ENCODE data around the gene NUDT8.
"Not testable (repeated sequence)": the region's sequence is repeated elsewhere in the genome, so short reads cannot be mapped to it uniquely, and the experiment has no call there.

NUDT8 gene

DNA sequence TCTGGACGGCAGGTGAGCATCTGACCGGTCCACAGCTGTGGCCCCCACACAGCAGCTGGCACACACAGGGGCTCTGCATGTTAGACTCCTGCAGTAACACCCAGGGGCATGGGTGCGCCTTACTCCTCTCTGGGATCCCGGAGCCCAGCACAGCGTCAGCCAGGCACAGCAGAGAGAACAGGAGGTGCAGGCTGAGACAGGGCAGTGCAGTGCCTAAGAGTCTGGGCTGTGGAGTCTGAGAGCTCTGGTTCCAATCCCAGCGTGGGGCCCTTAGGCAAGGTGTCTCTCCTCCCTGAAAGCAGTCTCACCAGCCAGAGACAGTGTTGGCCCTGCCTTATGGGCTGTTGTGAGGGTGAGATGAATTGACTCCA is 2.3 kb downstream of the NUDT8 start:
- DNase-seq = no peak

DNA sequence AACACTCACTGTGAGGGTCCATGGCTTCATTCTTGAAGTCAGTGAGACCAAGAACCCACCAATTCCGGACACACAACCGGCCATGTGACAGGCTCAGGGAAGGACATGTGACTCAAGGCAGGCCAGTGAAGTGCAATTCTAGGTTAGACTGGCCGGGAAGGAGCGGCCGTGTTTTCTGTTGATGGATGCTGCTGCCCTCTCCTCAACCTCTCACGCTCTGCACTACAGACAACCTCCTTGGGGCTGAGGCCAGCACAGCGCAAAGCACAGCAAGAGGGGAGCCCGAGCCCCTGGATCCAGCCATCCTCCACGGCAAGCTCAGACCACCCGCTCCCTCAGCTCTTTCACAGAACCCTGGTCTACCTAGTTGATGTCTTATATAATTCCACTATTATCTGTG is 2.8 kb downstream of the NUDT8 start:
- DNase-seq = no peak

DNA sequence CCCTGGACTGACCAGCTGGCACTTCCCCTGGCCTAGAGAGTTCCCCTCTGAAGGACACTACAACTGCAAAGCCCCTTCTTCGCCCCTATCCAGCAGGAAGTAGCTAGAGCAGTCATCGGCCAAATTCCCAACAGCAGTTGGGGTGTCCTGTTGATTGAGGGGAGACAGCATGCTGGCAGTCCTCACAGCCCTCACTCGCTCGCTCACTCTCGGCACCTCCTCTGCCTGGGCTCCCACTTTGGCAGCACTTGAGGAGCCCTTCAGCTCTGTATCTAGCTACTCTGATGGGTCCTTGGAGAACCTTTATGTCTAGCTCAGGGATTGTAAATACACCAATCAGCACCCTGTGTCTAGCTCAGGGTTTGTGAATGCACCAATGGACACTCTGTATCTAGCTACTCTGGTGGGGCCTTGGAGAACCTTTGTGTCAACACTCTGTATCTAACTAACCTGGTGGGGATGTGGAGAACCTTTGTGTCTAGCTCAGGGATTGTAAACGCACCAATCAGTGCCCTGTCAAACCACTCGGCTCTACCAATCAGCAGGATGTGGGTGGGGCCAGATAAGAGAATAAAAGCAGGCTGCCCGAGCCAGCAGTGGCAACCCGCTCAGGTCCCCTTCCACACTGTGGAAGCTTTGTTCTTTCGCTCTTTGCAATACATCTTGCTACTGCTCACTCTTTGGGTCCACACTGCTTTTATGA is 3.5 kb downstream of the NUDT8 start:
- not testable (repeated sequence) for DNase-seq

DNA sequence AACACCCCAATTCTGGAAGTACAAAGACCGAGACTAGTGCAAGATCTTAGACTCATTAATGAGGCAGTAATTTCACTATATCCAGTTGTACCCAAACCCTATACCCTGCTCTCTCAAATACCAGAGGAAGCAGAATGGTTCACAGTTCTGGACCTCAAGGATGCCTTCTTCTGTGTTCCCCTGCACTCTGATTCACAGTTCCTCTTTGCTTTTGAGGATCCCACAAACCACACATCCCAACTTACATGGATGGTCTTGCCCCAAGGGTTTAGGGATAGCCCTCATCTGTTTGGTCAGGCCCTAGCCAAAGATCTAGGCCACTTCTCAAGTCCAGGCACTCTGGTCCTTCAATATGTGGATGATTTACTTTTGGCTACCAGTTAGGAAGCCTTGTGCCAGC is 5.9 kb downstream of the NUDT8 start:
- DNase-seq = not testable (repeated sequence)

DNA sequence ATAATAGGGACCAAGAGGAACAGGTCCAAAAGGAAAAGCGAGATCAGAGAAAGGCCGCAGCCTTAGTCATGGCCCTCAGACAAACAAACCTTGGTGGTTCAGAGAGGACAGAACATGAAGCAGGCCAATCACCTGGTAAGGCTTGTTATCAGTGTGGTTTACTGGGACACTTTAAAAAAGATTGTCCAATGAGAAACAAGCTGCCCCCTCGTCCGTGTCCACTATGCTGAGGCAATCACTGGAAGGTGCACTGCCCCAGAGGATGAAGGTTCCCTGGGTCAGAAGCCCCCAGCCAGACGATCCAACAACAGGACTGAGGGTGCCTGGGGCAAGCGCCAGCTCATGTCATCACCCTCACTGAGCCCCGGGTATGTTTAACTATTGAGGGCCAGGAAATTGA is 6.8 kb downstream of the NUDT8 start:
- not testable (repeated sequence) for DNase-seq

- not testable (repeated sequence) for DNase-seq
These were observed 7.8 kb downstream of the NUDT8 start for GRCh38 chr11:67621928-67622327.

GRCh38 chr11:67620621-67621020 is 9.1 kb downstream of the NUDT8 start:
- not testable (repeated sequence) for DNase-seq

DNA sequence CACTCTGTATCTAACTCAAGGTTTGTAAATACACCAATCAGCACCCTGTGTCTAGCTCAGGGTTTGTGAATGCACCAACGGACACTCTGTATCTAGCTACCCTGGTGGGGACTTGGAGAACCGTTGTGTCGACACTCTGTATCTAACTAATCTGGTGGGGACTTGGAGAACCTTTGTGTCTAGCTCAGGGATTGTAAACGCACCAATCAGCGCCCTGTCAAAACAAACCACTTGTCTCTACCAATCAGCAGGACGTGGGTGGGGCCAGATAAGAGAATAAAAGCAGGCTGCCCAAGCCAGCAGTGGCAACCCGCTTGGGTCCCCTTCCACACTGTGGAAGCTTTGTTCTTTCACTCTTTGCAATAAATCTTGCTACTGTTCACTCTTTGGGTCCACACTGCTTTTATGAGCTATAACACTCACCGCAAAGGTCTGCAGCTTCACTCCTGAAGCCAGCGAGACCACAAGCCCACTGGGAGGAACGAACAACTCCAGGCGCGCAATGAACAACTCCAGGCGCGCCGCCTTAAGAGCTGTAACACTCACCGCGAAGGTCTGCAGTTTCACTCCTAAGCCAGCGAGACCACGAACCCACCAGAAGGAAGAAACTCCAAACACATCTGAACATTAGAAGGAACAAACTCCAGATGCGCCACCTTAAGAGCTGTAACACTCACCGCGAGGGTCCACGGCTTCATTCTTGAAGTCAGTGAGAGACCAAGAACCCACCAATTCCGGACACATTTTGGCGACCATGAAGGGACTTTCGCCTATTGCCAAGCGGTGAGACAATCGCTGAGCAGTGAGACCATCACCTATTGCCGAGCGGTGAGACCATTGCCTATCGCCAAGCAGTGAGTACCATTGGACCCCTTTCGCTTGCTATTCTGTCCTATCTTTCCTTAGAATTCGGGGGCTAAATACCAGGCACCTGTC is 9.8 kb downstream of the NUDT8 start:
- DNase-seq = not testable (repeated sequence)

DNA sequence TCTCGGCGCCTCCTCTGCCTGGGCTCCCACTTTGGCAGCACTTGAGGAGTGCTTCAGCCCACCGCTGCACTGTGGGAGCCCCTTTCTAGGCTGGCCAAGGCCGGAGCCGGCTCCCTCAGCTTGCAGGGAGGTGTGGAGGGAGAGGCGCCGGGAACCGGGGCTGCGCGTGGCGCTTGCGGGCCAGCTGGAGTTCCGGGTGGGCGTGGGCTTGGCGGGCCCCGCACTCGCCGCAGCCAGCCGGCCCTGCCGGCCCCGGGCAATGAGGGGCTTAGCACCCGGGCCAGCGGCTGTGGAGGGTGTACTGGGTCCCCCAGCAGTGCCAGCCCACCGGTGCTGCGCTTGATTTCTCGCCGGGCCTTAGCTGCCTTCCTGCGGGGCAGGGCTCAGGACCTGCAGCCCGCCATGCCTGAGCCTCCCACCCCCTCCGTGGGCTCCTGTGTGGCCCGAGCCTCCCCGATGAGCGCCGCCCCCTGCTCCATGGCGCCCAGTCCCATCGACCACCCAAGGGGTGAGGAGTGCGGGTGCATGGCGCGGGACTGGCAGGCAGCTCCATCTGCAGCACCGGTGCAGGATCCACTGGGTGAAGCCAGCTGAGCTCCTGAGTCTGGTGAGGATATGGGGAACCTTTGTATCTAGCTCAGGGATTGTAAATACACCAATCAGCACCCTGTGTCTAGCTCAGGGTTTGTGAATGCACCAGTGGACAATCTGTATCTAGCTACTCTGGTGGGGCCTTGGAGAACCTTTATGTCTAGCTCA is 10.7 kb downstream of the NUDT8 start:
- not testable (repeated sequence) for DNase-seq

- no peak for DNase-seq
These were observed 12.3 kb downstream of the NUDT8 start for GRCh38 chr11:67617243-67617953.

DNA sequence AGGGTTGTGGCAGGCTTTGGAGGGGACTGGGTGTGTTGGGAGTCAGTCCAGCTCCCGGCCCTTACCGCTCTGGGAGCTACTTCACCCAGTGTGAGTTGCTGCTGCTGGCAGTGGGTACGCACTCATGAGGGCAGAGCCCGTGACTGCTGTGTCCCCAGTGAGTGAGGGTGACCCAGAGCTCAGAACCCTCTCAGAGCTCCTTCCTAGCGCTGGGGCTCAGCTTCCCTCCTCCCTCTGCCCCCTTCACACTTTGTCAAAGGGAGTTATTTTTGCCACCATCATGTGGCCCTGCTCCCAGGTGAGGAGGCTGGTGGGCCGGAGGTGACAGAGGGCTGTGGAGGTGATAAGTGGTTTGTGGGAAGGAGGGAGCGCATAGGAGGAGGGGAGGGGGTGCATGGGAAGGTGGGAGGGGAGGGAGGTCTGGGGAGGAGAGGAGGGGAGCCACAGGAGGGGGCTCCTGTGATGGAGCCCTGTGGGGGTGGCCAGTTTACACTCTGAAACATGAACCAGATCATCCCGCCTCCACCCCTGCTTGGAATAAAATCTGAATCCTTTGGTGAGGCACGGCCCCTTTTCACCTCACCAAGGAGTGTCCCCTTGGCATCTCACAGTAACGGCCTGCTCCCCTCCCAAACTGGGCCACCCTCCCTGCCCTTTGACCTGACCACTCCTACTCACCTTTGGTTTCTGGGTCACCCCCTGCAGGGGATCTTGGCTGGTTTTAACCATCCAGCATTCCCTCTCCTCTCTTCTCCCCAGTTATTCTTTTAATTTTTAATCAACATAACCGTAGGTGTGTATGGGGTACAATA is 13.1 kb downstream of the NUDT8 start:
- DNase-seq = no peak

- no peak for DNase-seq
These were observed 13.9 kb downstream of the NUDT8 start for GRCh38 chr11:67615728-67616430.

- DNase-seq = no peak
These were observed 14.7 kb downstream of the NUDT8 start for GRCh38 chr11:67614730-67615714.

DNA sequence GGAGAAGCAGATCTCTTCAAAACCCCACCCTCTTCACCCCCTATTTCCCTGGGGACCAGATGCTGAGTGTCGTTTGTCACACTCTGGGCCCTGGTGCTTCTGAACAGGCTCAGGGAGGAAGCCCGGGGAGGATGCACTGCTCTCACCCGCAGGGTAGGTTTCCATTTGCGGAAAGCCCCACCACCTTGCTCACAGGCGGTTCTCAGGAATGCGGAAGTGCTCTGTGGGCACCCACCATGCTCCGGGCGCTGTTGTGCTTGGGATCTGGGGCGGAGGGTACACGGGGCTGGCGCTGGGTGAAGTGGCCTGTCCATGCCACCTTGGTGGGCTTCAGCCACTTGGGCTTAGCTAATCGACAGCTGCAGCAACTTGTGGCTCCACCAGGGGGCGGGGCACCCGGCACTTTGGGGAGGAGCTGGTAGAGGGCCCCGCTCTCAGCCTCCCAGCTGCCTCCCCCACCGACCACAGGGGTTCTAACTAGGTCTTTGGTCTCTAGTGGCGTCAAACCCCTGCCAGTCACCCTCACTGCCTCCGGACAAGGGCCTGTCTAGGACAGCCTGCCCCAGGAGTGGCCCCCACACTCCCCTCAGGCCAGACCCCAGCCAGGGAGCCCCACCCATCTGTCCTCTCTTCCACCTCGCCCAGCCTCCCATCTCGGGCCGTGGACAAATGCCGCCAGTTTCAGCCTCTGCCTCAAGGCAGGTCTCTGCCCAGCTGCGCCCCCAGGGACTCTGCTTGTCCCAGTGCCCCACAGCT is 15.6 kb downstream of the NUDT8 start:
- no peak for DNase-seq

DNA sequence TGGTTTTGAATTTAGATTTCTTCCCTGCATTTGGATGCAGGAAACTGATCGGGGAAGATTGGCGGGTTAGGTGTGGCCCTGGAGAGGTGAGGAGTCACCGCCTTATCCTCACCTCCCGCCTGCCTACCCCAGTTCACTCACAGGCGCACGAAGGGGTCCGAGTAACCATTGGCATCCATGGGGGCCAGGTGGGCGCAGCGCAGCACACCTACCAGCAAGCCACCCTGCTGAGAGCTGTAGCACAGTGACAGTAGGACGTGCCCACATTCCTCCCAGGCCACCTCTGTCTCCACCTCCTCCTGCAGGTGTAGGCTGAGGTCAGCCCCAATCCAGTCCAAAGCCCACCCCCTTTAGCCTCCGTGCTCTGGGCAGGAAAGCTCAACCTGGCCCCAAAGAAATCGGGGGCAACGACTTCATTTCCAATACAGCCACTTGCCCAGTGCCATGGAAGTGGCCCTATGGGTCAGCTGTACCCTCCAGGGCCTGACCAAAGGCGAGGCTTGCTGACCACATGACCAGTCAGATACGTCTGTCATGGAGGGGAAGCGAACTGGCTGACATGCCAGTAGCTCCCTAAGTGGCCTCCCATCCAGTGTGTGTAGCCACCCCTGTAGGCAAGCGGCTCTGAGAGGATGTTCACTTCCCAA is 16.3 kb downstream of the NUDT8 start:
- no peak for DNase-seq

DNA sequence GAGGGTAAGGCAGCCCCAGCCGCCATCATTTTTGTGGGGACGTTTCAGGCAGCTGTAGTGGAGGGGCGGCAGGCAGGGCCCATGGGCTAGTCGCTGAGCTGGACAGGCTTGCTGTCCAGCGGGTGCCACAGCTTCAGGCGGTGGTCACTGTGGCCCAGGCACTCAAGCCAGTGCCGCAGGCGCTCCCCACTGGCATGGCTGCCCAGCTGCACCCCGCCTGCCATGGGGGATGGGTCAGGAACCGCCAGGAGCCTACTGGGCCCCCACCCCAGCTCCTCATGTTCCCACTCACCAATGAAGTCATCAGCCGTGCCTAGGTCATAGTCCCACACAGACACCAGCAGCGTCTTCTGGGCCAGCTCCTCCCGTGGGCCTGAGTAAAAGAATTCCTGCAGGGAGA is 17.0 kb downstream of the NUDT8 start:
- no peak for DNase-seq

DNA sequence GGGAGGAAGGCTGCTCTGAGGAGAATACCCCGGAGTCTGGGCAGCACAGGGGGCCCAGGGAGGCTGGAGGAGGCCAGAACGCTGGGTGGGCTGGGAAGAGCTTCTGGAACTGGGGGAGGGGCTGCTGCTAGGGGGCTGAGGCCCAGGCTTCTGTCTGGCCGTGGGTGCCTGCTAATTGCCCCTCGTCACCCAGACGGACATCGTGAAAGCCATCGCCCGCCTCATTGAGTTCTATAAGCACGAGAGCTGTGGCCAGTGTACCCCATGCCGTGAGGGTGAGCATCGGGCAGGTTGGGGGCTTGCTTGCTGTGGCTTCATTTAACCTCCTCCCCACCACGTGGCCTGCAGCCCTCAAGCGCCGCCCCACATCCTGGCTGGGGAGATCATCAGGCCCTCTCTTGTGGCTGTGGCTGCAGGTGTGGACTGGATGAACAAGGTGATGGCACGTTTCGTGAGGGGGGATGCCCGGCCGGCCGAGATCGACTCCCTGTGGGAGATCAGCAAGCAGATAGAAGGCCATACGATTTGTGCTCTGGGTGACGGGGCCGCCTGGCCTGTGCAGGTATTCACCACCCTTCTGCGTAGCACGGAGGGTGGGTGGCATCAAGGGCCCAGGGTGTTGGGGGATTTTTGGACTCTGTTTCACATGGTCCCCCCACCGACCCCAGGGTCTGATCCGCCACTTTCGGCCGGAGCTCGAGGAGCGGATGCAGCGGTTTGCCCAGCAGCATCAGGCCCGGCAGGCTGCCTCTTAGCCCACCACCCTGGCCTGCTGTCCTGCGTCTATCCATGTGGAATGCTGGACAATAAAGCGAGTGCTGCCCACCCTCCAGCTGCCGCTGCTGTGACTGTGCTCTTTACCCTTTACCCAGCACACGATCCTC is 17.8 kb downstream of the NUDT8 start:
- no peak for DNase-seq

- DNase-seq = no peak
These were observed 18.6 kb downstream of the NUDT8 start for GRCh38 chr11:67611165-67611564.
